Measurements from ENCODE around the gene CFAP54. TPM values are rescaled to one million over a fixed set of nuclear protein-coding genes. Genes with fewer than 3 reads are reported as not detected.

CFAP54 gene
- total and polyA plus RNA-seq, 2 donors (not counting 3 experiments of a cell fraction or from before 2014, with no cell fraction given), result 3.6 to 26.9 TPM

- no peak overlapping the region for H3K4me3 ChIP-seq (replicated peaks in 1 of 3; ENCODE audit: insufficient read depth in 1 of 3, low read depth in 1 of 3, low read length in 3 of 3)
- no peak overlapping the region for H3K4me2 ChIP-seq (ENCODE audit: insufficient read depth, low read length)
- peaks cover 12% of the 10 kb centered on the region for H3K4me1 ChIP-seq (ENCODE audit: control insufficient read depth, extremely low read depth, insufficient read depth, low read length)
- CTCF ChIA-PET, result interaction anchor here (0.6 to 1.5 kb wide), 4 partner anchors 9 to 144 kb away, joined by 3 to 8 read pairs (median 4); no protein-coding TSS in a partner anchor
- dilution Hi-C loops (cut with MboI; ENCODE audit: extremely low pct_ligation_motif_present, low sequenced_read_pairs) (no loop called here), intact Hi-C loops (cut with micrococcal nuclease) (loop anchor here (2.0 kb wide), 1 partner anchor 19 kb away; no protein-coding TSS in a partner anchor)
- no TSS peak for BruUV-seq (replicated peaks)
- no peak overlapping the region for H3K9ac ChIP-seq (replicated peaks; ENCODE audit: extremely low read depth, insufficient read depth, low read length)
- H2AFZ ChIP-seq (ENCODE audit: low read depth, low read length), result no peak overlapping the region
- no peaks in the 10 kb centered on the region for H3K9me1 ChIP-seq (replicated peaks; ENCODE audit: control insufficient read depth, extremely low read depth, insufficient read depth, low read length)
- peaks cover 2 to 11% of the 10 kb centered on the region in 2 experiments for H3K36me3 ChIP-seq (ENCODE audit: control insufficient read depth in 2 of 2, extremely low read depth in 1 of 2, insufficient read depth in 2 of 2, low read length in 2 of 2)
- FAIRE-seq (no peak), DNase-seq (ENCODE audit: low read depth, low spot score) (no peak)
- POLR2A ChIA-PET, result interaction anchor here (1.6 kb wide), 1 partner anchor 20 kb away, joined by 4 read pairs; no protein-coding TSS in a partner anchor
- H3K9me3 ChIP-seq (replicated peaks; ENCODE audit: control insufficient read depth, insufficient read depth, low read length), result no peaks in the 10 kb centered on the region
- TF ChIP-seq GATA2 (IDR thresholded peaks at IDR 0.05; ENCODE audit: insufficient read depth, insufficient read length, low read depth, low read length) (no peak), JUN (IDR thresholded peaks at IDR 0.05; ENCODE audit: borderline replicate concordance, insufficient read depth, insufficient read length, low read depth) (no peak), CTCF (IDR thresholded peaks at IDR 0.05; ENCODE audit: extremely low read depth in 1 of 2, insufficient read depth in 1 of 2, low read depth in 1 of 2, low read length in 2 of 2) (no peak), EZH2 (IDR thresholded peaks at IDR 0.05; ENCODE audit: borderline replicate concordance, low read depth, low read length, severe bottlenecking) (no peak), POLR2A (IDR thresholded peaks at IDR 0.05; ENCODE audit: low read depth, low read length) (no peak), MYC (IDR thresholded peaks at IDR 0.05; ENCODE audit: low read depth, low read length) (no peak), FOS (IDR thresholded peaks at IDR 0.05; ENCODE audit: borderline replicate concordance, insufficient read depth, low read length) (no peak)
- H3K27ac ChIP-seq (ENCODE audit: insufficient read depth, low read depth, low read length), result no peak overlapping the region
- H3K79me2 ChIP-seq (ENCODE audit: control insufficient read depth, insufficient read depth, low read length), result peaks cover 26% of the 10 kb centered on the region
- H4K20me1 ChIP-seq (replicated peaks; ENCODE audit: control insufficient read depth, extremely low read depth, insufficient read depth, low read length), result no peaks in the 10 kb centered on the region
- H3K27me3 ChIP-seq (ENCODE audit: control insufficient read depth in 2 of 2, insufficient read depth in 2 of 2, low read length in 2 of 2), result no peaks in the 10 kb centered on the region
Observed at GRCh38 chr12:96465896-96466295, 23.5 kb upstream of the CFAP54 start.

Measured in endothelial cell of umbilical vein (primary cell).